NCI-H82 treated with DMSO at 0.1 percent for 48 hours (cell line): ENCODE data around the gene ZAP70.

Experiments
- DNase-seq: peaks from one replicate; lab custom pipeline; 2025; ENCODE audit not compliant: unreplicated experiment; lab: John Stamatoyannopoulos, UW

Gene ZAP70

GRCh38 chr2:97775074-97775473 lies 61.7 kb downstream of the ZAP70 start:
- DNase-seq, result no peak

GRCh38 chr2:97779141-97779540 lies 65.8 kb downstream of the ZAP70 start:
- DNase-seq, result no peak

GRCh38 chr2:97781981-97782380 lies 68.6 kb downstream of the ZAP70 start:
- DNase-seq, result no peak

- no peak for DNase-seq
Measured at GRCh38 chr2:97784953-97785352, 71.6 kb downstream of the ZAP70 start.

- DNase-seq, result no peak
Measured at GRCh38 chr2:97785818-97786217, 72.4 kb downstream of the ZAP70 start.

- DNase-seq, result no peak
Measured at GRCh38 chr2:97788986-97789644, 75.7 kb downstream of the ZAP70 start.
